ENCODE results near the gene GYS2.
"Not testable (repeated sequence)": the region's sequence is repeated elsewhere in the genome, so short reads cannot be mapped to it uniquely, and the experiment has no call there.

Gene GYS2

DNA sequence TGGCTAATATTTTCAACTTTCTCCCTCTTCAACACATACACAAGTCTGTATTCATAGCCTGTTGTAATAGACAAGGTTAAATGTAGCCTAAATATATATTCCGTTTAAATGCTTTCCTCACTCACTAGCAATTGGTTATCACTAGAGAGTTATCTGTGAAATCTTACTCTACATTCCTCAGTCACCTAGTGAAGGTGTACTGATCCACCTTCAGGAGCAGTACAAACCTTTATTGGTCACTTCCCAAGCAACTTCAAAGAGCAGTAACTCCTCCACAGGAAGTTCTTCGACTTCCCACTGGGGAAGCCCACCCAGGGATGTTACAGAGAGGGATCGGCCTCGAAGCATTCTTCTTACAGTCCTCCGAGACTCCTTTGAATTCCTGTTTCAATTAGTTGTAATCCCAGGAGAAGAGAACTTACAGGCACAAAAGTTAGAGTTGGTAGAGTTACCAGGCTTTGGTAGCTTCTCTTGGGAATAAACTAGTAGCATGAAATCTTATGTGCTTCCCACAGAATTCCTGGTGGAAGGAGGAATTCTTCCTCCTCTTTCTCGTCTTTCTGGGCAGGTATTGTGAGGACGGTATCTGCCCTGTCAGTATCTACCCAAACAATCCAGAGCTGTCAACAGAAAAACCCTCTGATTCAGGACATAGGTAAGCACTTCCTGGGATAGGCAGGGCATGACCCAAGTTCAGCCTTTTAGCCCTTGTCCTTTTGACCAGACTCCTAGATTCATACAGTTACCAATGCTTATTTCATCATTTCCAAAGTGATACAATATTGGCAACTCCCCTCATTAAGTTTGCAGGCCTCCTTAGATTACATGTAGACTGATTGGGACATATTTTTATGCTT, at the start of gene GYS2:
Gene GYS2 (minus strand): TSS at position 603 of the 857 bp plus-strand sequence. CDS start 255 bp downstream, at position 348.
- DNase-seq, result no peak

GRCh38 chr12:21651821-21652220, 47.2 kb upstream of the GYS2 start:
- no peak for DNase-seq

DNA sequence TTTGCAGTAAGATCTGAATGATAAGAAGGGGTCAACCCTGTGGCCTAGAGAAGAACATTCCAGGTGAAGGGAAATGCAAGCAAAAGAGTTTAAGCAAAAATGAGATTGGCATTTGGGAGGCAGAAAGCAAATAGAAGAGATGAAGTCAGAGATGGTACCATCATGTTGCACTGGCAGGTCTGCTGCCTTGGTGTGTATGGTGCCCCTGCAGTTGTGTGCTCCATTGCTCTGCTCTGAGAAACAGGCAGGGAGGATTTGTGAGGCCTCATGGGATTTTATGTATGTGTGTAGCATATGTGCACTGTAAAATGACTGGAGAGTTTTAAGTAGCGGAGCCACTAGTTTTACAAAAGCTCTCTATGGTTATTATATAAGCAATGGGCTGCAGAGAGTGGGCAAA, 46.4 kb upstream of the GYS2 start:
- no peak for DNase-seq

DNA sequence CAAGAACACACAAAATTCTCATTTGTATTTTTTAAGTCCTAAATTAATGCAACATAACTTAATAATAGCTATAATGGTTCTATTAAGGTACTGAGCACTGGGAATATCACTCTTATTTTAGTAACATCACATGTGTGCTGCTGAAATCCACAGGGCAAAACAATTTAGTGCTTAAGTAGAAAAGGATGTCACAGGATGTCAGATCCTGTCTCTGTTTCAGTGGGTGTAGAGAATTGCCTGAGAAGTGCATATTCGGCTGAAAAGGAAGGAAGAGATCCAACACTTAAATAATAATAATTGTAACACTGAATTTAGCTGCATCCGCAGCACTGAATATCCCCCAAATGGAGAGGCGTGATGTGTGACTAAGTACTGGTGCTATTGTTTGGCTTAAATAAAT, 44.4 kb upstream of the GYS2 start:
- no peak for DNase-seq

DNA sequence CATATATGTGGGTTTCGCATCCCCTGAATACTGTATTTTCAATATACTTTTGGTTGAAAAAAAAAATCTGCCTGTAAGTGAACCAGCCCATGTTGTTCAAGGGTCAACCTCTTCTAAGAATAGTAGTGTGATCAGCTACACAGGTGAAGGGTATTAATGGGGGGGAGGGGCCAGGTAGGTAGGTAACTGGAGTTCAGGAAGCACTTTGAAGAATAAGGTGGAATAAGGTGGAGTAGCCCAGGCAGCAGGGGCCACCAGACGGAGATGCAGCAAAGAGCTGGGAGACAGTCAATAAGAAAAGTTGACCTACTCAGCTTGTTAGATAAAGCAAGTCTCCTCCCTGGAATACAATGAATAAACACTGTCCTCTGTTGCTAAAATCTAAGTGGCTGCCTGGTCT, 43.7 kb upstream of the GYS2 start:
- DNase-seq, result no peak

- DNase-seq, result no peak
Measured at GRCh38 chr12:21647179-21647578, 42.5 kb upstream of the GYS2 start.

DNA sequence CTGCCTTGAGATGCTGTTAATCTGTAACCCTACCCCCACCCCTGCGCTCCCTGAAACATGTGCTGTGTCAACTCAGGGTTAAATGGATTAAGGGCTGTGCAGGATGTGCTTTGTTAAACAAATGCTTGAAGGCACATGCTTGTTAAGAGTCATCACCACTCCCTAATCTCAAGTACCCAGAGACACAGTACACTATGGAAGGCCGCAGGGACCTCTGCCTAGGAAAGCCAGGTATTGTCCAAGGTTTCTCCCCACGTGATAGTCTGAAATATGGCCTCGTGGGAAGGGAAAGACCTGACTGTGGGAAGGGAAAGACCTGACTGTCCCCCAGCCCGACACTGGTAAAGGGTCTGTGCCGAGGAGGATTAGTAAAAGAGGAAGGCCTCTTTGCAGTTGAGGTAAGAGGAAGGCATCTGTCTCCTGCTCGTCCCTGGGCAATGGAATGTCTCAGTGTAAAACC, 40.4 kb upstream of the GYS2 start:
- not testable (repeated sequence) for DNase-seq

- no peak for DNase-seq
Measured at GRCh38 chr12:21644516-21644915, 39.9 kb upstream of the GYS2 start.

DNA sequence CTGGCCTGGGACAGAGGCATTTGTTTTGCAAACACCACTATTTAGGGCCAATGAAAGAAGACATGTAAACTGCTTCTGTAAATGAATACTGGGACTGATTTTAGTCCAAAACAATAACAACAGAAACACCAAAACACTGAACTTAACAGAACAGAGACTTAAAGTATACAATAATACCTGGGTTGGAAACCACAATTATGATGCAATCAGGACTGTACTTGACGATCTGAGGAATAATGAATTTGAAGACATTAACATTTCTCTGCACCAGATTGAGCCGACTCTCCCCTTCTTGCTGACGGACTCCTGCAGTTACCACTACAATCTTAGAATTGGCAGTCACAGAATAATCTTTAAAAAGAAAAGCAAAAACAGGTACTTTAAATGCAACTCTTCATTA, 39.1 kb upstream of the GYS2 start:
- DNase-seq, result no peak

DNA sequence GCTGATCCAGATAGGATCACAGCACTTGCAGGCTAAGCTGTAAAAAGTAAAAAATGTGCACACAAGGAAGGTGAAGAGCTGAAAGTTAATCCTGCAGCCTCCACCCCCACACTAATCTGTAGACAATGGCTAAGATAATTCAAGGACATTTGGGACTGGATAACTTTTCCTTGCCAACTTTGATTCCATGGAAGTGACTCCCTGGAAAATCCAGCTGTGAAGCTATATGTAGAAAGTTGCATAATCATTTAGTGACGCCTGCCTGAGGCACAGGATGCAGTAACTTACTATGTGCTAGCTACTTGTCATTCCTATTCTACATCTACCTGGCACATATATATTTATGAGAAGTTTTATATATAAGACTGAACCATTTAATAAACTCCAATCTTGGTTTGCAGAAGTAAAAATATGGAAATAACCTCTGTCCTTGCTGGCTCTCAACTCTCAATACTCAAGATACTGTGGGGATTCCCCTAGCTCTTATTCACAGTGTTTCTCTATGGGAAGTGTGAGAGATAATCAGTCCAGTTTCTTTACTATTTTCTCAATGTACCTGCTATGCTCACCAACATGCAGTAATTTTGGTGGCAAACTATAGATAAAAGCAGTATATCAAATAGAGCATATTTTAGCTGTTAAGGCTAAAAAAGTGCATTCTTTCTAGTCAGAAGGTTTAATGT, 38.2 kb upstream of the GYS2 start:
- DNase-seq, result no peak

GRCh38 chr12:21638054-21638891, 33.6 kb upstream of the GYS2 start:
- no peak for DNase-seq

GRCh38 chr12:21634245-21634644, 29.6 kb upstream of the GYS2 start:
- DNase-seq, result no peak

DNA sequence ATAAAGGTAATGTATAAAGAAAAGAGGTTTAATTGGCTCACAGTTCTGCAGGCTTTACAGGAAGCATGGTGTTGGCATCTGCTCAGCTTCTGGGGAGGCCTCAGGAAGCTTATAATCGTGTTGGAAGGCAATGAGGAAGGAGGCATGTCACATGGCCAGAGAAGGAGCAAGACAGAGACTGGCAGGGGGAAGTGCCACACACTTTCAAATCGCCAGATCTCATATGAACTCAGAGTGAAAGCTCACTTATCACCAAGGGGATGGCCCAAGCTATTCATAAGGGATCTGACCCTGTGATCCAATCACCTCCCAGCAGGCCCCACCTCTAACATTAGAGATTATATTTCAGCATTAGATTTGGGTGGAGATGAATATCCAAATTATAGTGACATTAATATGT, 26.7 kb upstream of the GYS2 start:
- DNase-seq, result no peak

DNA sequence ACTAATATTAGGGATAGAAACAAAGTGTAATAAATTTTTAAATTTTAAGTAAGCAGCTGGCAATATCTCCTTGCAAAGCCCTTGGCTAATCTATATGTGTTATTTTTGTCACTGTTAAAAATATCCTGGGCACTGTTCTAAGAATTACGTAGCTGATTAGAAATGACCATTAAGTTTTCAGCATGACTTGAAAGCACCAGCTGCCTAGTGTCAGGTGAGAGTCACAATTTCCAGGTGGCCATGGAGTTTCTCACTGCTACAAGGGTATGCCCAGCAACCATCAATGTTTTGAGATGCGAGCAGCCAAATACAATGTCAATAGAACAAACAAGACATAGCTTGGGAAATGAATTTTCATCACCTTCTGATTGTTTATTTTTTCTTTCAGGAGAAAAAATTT, 23.3 kb upstream of the GYS2 start:
- DNase-seq, result no peak

- DNase-seq, result no peak
Measured at GRCh38 chr12:21618566-21618965, 13.9 kb upstream of the GYS2 start.

DNA sequence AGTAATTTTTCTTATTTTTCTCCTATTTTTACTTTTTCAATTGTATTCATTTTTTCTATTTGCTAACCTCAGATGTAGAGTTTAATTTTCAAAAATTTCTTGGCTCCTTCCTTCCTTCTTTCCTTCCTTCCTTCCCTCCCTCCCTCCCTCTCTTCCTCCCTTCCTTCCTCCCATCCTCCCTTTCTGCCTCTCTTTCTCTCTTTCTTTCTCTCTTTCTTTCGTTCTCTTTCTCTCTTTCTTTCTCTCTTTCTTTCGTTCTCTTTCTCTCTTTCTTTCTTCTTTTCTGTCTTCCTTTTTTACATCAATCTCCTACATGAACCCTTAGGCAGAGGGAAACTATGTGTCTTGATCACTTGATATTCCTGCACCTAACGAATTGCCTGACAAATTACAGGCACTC, 12.4 kb upstream of the GYS2 start:
- DNase-seq, result no peak

DNA sequence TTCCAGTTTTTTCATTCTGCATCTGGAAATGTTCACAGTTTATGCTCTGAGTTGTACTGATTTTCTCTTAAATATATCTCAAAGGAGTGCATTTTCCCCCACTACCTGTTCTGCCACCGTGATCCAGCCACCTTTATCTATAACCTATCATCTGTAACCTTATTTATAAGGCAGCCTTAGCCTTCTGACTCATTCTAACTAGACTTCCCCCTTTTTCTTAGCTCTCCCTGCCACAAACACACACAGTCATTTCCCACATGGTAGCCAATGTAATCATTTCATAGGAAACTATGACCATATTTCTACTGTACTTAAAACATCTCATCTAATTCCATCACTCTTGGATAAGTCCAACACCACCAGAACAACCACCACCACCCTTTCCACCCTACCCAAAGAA, 10.8 kb upstream of the GYS2 start:
- DNase-seq, result peak; percentile 81

DNA sequence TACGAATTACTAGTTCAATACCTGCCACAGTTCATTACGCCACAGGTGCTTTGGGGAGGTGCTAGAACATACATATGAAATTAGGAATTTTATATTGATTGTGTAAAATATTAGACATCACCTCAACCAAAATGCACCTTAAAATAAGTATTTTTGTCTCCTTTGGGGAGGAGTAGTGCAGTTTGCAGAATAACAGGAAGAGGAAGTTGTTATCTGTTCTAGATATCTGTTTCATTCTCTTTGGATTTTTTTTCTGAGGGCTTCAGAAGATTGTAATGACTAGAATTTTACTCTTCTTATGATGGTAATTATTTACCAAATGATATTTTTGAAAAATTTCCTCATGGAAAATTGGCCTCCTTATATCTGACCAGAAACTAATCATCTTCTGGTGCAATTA, 9.9 kb upstream of the GYS2 start:
- peak; percentile 58 for DNase-seq

DNA sequence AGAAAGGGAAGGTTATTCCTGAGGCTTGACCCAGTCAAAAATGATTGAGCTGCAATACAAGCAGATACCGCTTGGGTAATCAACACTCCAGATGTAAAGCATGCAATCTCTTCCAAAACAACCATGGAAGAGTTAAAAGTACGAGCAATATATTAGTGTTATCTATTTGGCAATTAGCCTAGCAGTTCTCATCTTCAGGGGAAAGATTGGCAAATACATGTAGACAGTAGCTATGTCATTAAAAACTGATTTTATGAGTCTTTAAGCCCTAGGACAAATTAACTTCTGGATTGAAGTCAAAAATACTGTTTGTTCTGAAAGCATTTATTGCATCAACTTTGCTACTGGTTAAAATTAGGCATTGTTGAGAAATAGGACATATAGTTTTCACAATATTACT, 9.3 kb upstream of the GYS2 start:
- DNase-seq, result no peak

DNA sequence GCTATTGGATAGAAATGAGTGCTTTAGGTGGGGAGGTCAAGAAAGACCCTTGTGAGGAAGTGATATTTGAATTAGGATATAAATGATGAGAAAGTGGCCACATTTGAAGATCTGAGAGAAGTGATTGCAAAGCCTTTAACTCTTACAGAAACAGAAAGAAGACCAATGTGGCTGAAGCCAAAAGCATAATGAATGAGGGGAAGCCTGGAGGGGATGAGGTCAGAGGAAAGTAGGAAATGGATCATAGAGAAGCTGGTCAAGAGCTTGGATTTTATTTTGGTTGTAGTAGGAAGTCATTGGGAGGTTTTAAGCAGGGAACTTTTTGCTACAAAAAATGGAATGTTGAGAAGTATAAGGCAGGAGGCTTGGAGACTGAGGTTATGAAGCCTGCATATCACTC, 3.5 kb upstream of the GYS2 start:
- no peak for DNase-seq

DNA sequence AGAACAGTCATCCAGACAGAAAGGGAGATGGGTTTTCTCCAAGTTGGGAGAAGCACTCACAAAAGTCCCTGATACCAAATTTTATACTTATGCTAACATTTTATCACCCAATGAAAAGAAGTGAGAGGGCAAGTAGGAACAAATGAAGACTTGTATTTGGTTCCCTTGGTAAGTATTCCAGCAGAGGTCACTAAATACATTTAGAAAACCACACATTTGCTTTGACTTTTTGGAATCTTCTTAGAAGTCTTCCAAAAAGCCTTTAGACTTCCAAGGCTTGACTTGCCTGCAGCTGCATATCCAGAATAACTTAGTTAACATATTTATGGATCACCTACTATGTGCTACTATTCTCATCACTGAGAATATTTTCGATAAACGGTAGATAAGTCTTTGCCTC, 3.1 kb upstream of the GYS2 start:
- peak; percentile 45 for DNase-seq

DNA sequence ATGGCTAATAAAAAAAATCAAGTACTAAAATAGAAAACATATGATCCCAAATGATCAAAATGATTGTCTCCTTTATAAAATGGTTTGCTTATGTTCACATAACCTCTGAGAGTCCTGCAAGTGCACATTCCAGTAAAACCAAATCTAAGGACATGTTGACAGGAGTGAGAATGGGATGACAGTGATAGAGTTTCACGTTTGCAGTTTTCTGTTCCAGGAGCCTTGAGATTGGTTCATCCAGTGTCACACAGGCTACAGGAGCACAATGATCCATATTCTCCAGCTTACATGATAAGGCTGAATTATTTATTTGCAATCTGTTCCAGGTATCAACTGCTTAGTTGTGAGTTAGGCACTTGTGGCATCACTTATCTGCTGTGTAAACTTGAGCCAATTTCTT, 1.5 kb upstream of the GYS2 start:
- no peak for DNase-seq

DNA sequence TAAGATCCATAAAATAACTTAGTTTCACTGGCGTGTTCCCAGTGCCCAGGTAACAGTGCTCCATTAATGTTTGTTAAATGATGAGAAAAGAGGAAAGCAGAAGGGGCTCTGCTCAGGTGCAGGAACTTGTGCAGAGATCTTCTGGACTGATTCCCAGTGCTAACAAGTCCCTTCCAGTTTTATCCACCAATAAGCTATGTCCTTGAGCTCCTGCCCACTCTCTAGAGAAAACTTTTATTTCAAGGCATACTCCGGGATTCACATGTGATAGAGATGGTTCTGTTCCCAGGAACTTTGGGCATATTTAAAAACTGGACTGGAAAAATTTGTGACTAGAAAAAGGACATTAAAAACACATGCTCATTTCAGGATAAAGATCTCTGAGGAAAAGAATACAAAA, 1.9 kb downstream of the GYS2 start:
- no peak for DNase-seq

DNA sequence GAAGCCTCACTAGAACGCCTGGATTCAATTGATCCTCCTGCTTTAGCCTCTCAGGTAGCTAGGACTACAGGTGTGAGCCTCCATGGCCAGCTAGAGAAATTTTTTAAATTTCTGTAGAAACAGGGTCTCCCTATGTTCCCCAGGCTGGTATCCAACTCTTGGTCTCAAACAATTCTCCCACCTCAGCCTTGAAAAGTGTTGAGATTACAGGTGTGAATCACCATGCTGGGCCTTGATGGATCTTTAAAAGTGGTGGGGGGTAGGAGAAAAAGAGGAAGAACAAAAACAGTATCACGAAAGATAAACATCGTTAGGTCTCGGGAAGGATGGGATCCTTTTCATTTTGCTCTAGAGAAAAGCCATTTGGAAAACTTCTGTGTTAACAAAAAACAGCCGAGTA, 4.5 kb downstream of the GYS2 start:
- no peak for DNase-seq
